Fibroblast of villous mesenchyme (primary cell): ENCODE measurements around the gene DHCR24. TPM values are rescaled to one million over a fixed set of nuclear protein-coding genes. Genes with fewer than 3 reads are reported as not detected.
A peak's percentile ranks its signal among the peaks of the same experiment; 100 is the strongest.

ENCODE experiments used
- DNase-seq: peaks from one replicate; pipeline ENCODE4 v3.0.0-alpha.2; 2010; ENCODE audit warnings: low read depth
- H3K4me3 ChIP-seq: 2 replicates; pipeline ENCODE4 v1.5.1; 2011; ENCODE audit warnings: low read depth, mild to moderate bottlenecking, low read length
- total RNA-seq: library from RNA; depleted of rRNA; stranded (reverse); fragments of >200 nt; gene quantifications from 2 replicates; pipeline ENCODE4 v1.2.3, GENCODE V29; 2012
- TF ChIP-seq, protein P1 (sequence below): IDR thresholded peaks from 2 replicates; pipeline ENCODE4 v1.5.1; 2012; ENCODE audit warnings: low read depth, mild to moderate bottlenecking, low read length; ENCODE audit not compliant: insufficient read depth

The DHCR24 gene
- total RNA-seq, 1 donor: 297 TPM

DNA sequence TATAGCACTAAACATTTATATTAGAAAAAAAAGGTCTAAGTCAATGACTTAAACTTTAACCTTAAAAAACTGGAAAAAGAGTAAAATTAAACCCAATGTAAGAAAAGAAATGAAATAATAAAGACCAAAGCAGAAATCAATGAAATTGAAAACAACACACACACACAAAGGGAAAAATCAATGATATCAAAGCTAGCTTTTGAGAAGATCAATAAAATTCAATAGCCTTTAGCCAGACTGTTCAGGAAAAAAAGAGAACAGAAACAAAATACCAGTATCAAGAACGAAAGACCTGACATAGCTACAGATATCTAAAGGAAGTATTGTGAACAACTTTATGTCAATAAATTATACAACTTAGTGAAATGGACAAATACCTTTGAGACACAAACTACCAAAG is 7.1 kb downstream of the DHCR24 start:
- no peak for DNase-seq
- H3K4me3 ChIP-seq: no peak overlapping the region
- TF ChIP-seq, protein P1, sequence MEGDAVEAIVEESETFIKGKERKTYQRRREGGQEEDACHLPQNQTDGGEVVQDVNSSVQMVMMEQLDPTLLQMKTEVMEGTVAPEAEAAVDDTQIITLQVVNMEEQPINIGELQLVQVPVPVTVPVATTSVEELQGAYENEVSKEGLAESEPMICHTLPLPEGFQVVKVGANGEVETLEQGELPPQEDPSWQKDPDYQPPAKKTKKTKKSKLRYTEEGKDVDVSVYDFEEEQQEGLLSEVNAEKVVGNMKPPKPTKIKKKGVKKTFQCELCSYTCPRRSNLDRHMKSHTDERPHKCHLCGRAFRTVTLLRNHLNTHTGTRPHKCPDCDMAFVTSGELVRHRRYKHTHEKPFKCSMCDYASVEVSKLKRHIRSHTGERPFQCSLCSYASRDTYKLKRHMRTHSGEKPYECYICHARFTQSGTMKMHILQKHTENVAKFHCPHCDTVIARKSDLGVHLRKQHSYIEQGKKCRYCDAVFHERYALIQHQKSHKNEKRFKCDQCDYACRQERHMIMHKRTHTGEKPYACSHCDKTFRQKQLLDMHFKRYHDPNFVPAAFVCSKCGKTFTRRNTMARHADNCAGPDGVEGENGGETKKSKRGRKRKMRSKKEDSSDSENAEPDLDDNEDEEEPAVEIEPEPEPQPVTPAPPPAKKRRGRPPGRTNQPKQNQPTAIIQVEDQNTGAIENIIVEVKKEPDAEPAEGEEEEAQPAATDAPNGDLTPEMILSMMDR: no peak

DNA sequence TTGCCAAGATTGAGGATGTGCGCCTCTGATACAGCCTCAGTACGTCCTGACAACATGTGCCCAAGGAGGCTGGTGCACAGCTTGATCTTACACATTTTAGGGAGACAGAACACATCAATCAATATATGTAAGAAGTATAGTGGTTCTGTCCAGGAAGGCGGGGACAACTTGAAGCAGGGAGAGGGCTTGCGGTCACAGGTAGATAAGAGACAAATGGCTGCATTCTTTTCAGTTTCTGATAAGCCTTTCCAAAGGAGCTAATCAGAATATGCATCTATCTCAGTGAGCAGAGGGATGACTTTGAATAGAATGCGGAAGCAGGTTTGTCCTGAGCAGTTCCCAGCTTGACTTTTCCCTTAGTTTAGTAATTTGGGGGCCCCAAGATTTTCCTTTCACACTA is 10.2 kb downstream of the DHCR24 start:
- no peak for DNase-seq
- H3K4me3 ChIP-seq: no peak overlapping the region
- TF ChIP-seq, protein P1: no peak

DNA sequence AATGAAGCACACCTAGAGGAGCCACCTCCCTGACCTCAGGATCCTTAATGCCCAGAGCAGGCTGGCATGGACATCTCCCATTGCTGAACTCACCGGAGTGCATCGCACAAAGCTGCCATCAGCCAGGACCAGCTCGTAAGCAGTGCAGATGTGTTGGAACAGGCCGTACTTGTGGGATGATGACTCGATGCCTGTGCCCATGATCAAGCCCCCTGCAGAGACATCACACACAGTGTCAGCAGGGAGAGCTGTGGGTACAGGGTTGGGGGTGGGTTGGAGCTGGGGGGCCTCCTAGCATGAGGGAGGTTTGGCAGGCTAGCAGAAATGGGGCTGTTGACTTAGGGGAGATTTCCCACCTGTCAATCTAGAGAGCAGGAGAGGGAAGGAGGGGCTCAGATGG is 12.0 kb downstream of the DHCR24 start:
- no peak for DNase-seq
- TF ChIP-seq, protein P1: no peak
- H3K4me3 ChIP-seq: no peak overlapping the region

DNA sequence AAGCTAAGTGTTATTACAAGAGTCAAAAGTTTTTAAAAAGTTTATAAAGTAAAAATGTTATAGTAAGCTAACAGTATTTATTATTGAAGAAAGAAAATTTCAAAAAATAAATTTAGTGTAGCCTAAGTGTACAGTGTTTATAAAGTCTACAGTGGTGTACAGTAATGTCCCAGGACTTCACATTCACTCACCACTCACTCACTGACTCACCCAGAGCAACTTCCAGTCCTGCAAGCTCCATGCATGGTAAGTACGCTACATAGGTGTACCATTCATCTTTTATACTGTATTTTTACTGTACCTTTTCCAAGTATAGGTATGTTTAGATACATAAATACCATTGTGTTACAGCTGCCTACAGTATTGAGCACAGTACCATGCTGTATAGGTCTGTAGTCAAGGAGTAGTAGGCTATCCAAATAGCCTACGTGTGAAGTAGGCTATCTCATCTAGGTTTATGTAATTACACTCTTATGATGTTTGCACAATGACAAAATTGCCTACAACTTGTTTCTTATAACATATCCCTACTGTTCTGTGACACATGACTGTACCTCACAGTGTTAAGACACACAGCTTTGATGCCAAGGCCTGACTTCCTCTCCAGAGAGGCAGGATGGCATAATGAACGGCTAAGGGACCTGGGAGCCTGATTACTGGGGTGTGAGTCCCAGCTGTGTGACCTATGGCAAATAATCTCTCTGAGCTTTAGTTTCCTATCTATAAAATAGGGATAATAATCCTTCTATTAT is 12.7 kb downstream of the DHCR24 start:
- no peak overlapping the region for H3K4me3 ChIP-seq
- DNase-seq: no peak
- TF ChIP-seq, protein P1: no peak

DNA sequence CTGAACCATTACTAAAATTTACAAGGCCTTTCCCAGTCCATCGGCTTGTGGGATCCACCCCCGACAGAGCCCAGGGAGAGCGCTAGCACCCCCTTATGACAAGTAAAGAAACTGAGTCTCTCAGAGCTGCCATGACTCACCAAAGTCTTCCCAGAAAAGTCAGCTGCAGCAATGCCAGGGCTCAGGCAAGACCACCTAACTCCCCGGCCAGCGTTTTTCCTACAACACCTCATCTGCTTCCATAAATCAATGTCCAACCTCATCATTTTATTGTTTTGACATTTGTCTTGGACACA is 15.0 kb downstream of the DHCR24 start:
- peak; percentile 47 for DNase-seq
- TF ChIP-seq, protein P1: peak; percentile 41
- no peak overlapping the region for H3K4me3 ChIP-seq

DNA sequence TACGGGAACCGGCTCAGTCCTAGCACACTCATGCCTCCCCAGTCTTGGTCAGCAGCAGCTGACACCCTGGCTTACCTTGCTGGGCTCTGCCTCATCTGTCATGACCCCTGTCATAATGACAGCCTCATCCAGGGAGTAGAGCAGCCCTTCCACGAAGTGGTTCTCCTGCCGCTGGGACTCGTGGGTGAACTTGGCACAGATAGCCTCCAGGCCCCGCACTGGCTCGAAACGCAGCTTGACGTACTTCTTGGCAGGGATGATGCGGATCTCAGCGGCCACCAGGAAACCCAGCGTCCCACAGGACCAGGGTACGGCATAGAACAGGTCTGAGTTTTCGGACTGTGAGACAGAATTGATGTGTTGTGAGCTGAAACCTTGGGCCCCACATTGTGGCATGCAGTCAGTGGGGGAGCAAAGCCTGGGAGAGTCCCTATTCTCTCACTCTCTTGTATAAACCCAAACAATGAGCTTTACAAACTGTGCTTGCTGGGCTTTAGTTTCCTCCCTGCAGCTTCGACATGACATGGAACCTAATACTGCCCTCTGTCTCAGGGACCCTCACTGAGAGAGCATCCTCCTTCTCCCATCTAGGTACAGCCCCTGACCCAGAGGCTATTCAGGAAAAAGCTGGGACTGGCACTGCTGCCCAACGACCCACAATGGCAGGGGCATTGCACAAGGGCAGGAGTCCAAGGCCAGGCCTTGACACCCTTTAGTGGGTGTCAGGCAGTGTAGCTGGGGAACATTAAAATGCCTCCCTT is 15.5 kb downstream of the DHCR24 start:
- no peak for DNase-seq
- H3K4me3 ChIP-seq: no peak overlapping the region
- TF ChIP-seq, protein P1: no peak

DNA sequence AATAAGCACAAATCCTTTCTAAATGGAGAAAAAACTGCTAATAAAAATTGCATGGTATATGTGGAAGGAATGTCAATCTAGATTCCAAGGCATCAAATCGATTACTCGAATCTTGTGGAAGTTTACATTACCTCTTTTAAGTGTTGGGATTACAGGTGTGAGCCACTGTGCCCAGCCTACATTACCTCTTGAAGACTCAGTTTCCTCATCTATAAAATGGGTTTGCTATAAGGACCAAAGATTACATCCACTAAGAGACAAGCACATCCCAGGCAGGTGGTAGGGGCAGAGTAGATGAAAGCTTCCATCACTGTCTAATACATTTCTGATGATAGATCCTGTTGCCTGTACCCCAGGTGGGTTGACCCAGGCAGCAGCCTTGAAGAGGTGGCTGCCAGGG is 16.1 kb downstream of the DHCR24 start:
- H3K4me3 ChIP-seq: no peak overlapping the region
- DNase-seq: no peak
- TF ChIP-seq, protein P1: no peak
